ENCODE measurements around the gene HIC1. TPM values are rescaled to one million over a fixed set of nuclear protein-coding genes. Genes with fewer than 3 reads are reported as not detected.
A peak's percentile ranks its signal among the peaks of the same experiment; 100 is the strongest.

Gene HIC1
- total and polyA plus RNA-seq, 9 of the 15 experiments (the other 6 are each of a cell fraction or from before 2014, with no cell fraction given): 0.01 to 2.5 (median 0.18) TPM

DNA sequence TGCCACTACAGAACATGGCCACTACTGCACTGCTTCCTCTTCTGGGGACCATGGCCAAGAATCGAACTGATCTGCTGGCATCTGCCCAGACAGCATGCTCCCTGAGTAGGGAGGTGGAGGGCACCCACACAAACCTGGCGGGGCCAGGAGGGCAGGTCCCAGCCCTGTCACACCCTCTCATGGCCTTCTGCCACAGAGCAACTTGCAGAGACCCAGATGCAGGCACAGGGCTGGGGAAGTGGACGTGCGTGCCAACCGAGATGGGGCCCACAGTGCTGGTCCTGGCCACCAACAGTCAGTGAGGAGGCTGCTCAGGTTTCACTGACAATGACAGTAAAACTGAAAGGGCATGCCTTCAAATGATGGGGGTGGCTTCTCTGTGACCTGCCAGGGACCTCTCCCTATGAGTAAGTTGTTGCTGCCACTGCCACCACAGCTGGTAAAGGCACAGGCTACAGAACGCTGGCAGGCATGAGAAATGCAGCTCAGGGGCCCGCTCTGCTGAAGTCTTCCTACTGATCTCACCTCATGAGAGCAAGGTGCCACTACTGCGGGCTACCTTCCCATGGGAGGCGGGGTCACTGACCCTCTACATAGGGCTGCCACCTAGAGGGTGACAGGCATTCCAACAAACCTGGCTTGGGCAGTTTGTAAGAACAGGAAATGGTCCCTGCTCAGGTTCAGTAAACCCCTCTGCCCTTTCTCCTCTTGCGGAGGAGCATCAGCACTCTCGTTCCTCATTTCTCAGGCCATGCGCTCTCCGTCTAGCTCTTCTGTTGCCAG is 15.5 kb downstream of the HIC1 start:
- TF ChIP-seq CTCFL (IDR thresholded peaks at IDR 0.05; ENCODE audit: borderline replicate concordance, insufficient read depth, low read depth, low read length, poor library complexity, severe bottlenecking) (peak; percentile 12), ZNF12 (CRISPR knock-in tag; IDR thresholded peaks at IDR 0.05) (no peak), ZNF551 (CRISPR knock-in tag; IDR thresholded peaks at IDR 0.05) (no peak)
- TF ChIP-seq, protein P1, sequence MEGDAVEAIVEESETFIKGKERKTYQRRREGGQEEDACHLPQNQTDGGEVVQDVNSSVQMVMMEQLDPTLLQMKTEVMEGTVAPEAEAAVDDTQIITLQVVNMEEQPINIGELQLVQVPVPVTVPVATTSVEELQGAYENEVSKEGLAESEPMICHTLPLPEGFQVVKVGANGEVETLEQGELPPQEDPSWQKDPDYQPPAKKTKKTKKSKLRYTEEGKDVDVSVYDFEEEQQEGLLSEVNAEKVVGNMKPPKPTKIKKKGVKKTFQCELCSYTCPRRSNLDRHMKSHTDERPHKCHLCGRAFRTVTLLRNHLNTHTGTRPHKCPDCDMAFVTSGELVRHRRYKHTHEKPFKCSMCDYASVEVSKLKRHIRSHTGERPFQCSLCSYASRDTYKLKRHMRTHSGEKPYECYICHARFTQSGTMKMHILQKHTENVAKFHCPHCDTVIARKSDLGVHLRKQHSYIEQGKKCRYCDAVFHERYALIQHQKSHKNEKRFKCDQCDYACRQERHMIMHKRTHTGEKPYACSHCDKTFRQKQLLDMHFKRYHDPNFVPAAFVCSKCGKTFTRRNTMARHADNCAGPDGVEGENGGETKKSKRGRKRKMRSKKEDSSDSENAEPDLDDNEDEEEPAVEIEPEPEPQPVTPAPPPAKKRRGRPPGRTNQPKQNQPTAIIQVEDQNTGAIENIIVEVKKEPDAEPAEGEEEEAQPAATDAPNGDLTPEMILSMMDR (IDR thresholded peaks at IDR 0.05 in 2 of 3, conservative IDR thresholded peaks at IDR 0.05 in 1 of 3; ENCODE audit: insufficient read depth in 2 of 3, low read depth in 1 of 3, low read length in 3 of 3): peak in 1 of 3 experiments; percentile 15; a peak in 1 of 6 replicates
- TF ChIP-seq, protein P2, sequence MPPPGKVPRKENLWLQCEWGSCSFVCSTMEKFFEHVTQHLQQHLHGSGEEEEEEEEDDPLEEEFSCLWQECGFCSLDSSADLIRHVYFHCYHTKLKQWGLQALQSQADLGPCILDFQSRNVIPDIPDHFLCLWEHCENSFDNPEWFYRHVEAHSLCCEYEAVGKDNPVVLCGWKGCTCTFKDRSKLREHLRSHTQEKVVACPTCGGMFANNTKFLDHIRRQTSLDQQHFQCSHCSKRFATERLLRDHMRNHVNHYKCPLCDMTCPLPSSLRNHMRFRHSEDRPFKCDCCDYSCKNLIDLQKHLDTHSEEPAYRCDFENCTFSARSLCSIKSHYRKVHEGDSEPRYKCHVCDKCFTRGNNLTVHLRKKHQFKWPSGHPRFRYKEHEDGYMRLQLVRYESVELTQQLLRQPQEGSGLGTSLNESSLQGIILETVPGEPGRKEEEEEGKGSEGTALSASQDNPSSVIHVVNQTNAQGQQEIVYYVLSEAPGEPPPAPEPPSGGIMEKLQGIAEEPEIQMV (tag; conservative IDR thresholded peaks at IDR 0.05; ENCODE audit: low read depth): no peak
- Histone ChIP-seq H3K79me2 (ENCODE audit: control insufficient read depth, insufficient read depth, low read length) (no peaks in the 10 kb centered on the region), H3K9me1 (ENCODE audit: control insufficient read depth, insufficient read depth, low read length) (no peaks in the 10 kb centered on the region), H3K4me3 (no peak overlapping the region), H3K36me3 (ENCODE audit: control insufficient read depth, insufficient read depth, low read length) (peaks cover 11% of the 10 kb centered on the region; the same call in 1 of the 3 replicates), H3K4me1 (replicated peaks in 1 of 2; ENCODE audit: control insufficient read depth in 2 of 2, insufficient read depth in 2 of 2, low read length in 2 of 2) (peaks cover 0 to 2% of the 10 kb centered on the region in 2 experiments; a peak in 1 of 5 replicates), H4K20me1 (replicated peaks; ENCODE audit: control insufficient read depth, insufficient read depth, low read length) (no peaks in the 10 kb centered on the region), H3K9me3 (replicated peaks; ENCODE audit: control insufficient read depth, insufficient read depth, low read depth, low read length) (no peaks in the 10 kb centered on the region), H3K9ac (ENCODE audit: insufficient read depth in 1 of 2, low read depth in 2 of 2, low read length in 2 of 2) (no peak overlapping the region), H3K27ac (ENCODE audit: extremely low read depth, low read depth, low read length) (no peak overlapping the region), H3K27me3 (ENCODE audit: control insufficient read depth in 2 of 2, insufficient read depth in 2 of 2, low read length in 2 of 2) (no peaks in the 10 kb centered on the region), H3K4me2 (ENCODE audit: insufficient read depth, low read length) (no peak overlapping the region), H2AFZ (ENCODE audit: low read depth, low read length) (no peak overlapping the region)
- ATAC-seq (no peak), DNase-seq (ENCODE audit: extremely low read depth in 1 of 4, low spot score in 3 of 4) (no peak), FAIRE-seq (no peak)
- POLR2A ChIA-PET: interaction anchor here (0.5 to 0.6 kb wide), 2 partner anchors 9 to 11 kb away, joined by 3 read pairs; no protein-coding TSS in a partner anchor
- in situ Hi-C loops (cut with MboI) (no loop called here), intact Hi-C loops (cut with micrococcal nuclease) (no loop called here)
- BruUV-seq (replicated peaks): no TSS peak
- CTCF ChIA-PET (ENCODE audit: low intra/inter-chr PET ratio): no interaction called here
- 80% methylated on average over 8 of the region's 13 CpGs for WGBS (ENCODE audit: insufficient coverage, low coverage, missing lambda C conversion rate)

All from K562 (cell line).